ENCODE measurements around the gene ZNF134.

ZNF134 gene

DNA sequence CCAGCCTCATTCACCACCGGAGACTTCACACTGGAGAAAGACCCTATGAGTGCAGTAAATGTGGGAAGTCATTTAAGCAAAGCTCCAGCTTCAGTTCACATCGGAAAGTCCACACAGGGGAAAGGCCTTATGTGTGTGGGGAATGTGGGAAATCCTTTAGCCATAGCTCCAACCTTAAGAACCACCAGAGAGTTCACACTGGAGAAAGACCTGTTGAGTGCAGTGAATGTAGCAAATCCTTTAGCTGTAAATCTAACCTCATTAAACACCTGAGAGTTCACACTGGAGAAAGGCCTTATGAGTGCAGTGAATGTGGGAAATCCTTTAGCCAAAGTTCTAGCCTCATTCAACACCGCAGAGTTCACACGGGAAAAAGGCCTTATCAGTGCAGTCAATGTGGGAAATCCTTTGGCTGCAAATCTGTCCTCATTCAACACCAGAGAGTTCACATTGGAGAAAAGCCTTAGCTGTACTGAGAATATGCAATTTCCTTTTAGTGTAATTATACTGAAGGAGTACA, 27.7 kb downstream of the ZNF134 start:
- no peak for DNase-seq (ENCODE audit: low read depth)

DNA sequence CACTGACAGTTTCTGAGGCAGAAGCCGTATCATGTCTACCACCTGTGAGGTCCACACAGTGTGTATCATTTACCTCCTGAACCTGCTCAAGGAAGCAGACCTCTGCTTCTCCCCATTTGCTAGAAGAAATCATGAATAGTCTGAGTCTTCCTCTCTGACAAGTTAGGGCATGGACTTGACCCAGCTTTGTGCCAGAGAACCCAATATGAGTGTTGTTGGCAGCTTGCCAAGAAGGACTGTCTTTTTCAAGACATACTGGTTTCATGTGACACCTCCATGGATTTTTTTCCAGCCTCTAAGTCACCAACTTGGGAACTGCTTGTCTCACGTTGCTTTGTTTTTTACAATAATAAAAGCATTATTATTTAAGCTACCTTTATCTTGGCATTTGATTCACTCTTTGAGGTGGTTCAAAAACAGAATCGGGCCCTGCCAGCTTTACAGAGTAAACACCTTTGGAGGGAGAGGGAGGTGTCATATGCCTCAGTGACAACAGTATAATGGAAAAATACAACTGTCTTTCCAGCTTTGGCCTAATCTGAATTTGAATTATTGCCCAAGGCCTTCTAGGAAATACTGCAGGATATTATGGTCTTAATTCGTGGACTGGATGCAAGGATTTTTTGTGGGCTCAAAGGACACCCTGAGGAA, 28.5 kb downstream of the ZNF134 start:
- DNase-seq (ENCODE audit: low read depth), result no peak

DNA sequence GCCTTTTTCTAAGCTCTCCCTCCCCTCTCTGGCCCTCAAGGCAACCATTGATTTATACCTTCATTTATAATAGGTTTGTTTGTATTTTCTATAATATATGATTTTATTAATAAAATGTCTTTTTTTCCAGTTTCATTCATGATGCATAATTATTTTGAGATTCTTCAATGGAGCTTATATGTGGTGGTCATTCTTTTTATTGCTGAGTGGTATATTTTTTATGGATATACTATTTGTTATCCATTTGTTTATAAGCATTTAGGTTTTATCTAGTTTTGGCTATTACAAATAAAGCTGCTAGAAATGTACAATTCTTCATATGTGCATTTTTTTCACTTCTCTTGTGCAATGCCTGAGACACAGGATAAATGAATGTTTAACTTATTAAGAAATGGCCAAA, 29.7 kb downstream of the ZNF134 start:
- no peak for DNase-seq (ENCODE audit: low read depth)

DNA sequence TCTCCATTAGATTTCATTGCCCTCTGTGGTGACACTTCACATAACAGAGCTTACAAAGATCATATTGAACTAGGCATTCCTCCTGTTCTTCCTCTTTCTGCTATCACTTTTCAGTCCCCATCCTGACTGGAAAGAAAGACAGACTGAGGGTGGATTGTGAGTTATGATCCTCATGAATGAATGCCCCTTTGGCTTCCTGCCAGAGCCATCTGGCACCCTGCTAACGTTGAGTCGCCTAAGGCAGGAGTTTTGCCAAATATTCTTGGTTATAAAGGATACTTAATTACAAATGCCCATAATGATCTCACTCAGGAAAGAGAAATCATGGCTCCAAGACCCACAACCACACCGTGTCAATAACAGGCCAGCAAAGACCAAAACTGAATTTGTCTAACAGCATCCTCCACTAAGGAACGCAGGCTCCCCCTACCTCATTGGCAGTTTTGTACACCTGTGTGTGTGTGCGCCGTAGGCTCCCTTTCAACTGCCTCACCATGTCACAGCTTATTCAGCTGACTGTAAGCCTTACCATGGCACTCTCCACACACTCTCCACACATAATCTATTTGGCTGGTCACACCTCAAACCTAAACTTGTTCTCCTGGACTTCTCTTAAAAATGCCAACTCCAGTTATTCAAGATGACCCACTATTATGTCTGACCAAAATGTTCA, 34.4 kb downstream of the ZNF134 start:
- DNase-seq (ENCODE audit: low read depth), result no peak

DNA sequence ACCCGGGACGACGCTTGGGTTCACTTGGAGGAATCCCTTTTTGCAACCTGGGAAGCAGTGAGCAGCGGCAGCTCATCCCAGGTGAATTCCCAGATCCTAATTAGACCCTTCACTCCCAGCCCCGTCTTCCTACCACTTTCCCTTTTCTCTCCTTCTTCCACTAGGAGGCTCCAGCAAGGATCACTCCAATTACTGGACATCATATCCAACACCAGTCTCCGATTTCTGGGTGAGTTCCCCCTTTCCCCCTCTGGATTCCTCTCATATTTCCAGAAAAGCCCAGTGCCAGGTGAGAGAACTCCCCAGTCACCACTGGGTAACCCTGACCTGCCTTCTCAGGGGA, 37.6 kb downstream of the ZNF134 start:
- DNase-seq (ENCODE audit: low read depth), result no peak

DNA sequence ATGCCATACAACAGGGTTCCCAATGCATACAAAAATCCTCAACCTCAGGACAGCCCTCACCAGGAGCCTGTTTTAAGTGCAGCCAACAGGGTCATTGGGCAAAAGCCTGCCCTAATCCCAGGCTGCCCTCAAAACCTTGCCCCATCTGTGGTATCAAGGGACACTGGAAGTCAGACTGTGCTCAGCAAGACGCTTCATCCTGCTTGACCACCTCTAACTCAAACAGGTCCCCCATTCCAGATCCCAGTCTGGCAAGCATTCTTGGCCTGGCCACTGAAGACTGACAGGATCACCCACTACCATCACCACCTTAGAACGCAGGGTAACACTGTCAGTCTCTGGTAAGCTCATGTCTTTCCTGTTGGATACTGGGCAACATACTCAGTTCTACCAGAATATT, 39.6 kb downstream of the ZNF134 start:
- DNase-seq (ENCODE audit: low read depth), result no peak

DNA sequence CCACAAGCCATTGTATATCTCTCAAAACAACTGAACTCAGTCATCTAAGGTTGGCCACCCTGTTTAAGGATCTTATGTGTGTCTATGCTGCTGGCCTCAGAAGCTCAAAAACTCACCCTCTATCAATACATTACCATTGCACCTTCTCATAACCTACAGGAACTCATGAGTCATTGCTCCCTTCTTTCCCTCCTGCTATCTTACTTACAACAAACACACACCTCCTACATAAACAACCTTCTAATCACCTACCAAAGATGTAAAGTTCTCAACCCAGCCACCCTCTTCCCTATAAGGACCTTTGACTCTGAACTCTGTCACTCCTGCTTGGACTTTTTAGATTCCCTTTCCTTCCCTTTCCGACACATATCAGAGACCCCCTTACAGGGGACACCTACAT, 41.4 kb downstream of the ZNF134 start:
- DNase-seq (ENCODE audit: low read depth), result no peak

DNA sequence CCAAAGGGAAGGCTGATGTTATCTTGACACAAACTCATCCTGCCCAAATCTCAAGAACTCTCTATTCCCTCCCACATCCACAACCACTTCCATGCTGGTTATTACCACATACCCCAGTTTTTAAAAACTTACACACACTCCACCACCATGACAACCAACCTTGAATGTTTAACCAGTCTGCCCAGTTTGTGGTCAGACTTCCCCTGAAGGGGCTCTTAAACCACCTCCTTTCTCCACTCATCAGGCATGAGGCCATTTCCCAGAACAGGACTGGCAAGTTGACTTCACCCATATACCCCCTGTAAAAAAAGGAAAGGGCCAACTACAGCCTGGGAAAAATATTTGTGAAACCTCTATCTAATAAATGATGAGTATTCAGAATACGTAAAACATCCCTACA, 42.3 kb downstream of the ZNF134 start:
- DNase-seq (ENCODE audit: low read depth), result no peak

DNA sequence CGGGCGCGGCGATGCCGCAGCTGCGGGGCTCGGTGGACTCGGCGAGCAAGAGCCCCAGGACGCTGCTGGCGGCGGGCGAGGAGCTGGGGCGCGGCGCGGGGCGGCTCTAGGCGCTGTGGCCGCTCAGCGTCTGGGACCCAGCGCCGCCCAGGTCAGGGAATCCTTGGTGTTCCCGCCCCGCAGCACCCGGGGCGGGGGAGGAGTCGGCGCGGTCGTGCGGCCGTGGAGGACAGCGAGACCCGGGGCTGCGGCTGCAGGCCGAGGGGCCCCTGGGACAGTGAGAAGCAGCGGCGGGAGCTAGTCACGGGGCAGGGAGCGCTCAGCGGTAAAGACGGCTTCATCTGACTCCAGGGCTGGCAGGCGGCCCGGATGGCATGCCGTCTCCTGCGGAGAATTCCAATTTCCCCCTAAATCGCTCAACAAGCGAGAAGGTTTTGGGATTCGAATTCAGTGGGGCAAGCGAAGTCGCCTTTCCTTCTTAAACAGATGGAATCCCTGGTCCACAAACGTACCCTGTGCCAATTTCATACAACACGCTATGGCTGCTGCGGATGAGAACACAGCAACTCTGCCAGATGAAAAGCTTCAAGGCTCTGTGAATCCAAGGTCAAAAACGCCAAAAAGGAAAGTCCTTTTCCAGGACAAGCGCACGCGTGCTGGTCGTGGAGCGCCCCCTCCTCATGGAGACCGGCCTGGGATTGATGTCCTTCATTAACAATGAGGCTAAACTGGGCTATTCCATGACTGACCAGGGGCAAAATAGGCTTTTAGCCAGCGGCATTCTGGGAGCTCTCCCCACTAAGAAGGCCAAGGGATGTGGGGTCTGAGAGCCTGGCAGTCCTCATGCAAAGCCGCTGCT, 50.5 kb downstream of the ZNF134 start:
- peak; percentile 44 for DNase-seq (ENCODE audit: low read depth)

DNA sequence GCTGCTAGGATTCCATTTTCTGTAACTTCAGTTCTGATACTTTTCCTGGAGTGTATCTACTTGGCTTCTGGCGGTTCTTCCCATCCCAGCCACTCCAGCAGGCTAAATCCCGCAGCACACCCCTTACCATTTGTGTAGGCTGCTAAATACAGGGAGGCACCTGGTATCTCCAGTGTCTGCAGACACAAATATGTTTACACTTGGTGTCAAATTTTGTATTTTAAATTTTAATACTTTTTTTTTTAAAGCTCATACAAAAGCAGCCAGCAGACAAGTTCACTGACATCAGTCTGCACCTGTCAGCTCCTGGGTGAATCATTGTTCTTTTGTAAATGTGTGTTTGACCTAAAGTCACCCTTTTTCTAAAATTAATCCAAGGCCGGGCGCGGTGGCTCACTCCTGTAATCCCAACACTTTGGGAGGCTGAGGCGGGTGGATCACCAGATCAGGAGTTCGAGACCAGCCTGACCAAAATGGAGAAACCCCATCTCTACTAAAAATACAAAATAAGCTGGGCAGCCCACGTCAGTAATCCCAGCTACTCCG, 51.3 kb downstream of the ZNF134 start:
- DNase-seq (ENCODE audit: low read depth), result no peak

DNA sequence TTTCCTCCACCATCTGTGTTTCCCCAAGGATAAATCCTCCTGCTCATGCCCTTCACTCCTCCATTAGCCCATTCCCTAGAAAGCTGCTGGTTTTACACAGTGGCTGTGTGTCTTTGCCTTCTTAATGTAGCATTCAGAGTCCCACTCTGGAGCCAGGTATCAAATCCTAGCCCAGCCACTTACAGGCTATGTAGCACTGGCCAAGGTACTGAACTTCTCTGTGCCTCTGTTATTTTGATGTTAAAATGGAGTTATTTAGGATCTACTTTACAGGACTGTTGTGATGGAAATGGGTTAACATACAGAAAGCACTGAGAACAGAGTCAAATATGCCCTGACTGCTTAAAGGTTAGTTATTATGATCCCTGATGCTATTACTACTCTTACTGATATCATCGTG, 53.2 kb downstream of the ZNF134 start:
- no peak for DNase-seq (ENCODE audit: low read depth)

DNA sequence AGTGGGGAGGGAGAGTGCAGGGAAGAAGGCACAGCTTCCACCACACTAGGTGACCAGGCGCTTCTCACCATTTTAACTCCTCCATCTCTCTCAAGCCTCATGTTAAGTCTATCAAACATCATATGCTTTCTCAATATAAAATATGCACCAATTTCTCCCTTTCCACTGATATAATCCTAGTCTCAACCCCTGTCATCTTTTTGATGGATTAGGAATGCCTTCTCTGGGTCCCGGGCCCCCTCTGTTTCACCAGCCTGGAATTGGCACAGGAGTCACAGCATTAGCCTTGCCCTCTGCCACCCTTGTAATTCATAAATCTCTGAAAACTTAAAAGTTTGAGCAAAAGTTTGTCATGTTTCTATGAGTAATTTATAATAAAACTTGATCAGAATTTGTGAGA, 54.6 kb downstream of the ZNF134 start, which contains the start of gene ZSCAN4:
TSS of gene ZSCAN4 (plus strand) at position 301 of the 400 bp plus-strand sequence. CDS start 7,211 bp downstream, outside the sequence.
- DNase-seq (ENCODE audit: low read depth), result no peak

DNA sequence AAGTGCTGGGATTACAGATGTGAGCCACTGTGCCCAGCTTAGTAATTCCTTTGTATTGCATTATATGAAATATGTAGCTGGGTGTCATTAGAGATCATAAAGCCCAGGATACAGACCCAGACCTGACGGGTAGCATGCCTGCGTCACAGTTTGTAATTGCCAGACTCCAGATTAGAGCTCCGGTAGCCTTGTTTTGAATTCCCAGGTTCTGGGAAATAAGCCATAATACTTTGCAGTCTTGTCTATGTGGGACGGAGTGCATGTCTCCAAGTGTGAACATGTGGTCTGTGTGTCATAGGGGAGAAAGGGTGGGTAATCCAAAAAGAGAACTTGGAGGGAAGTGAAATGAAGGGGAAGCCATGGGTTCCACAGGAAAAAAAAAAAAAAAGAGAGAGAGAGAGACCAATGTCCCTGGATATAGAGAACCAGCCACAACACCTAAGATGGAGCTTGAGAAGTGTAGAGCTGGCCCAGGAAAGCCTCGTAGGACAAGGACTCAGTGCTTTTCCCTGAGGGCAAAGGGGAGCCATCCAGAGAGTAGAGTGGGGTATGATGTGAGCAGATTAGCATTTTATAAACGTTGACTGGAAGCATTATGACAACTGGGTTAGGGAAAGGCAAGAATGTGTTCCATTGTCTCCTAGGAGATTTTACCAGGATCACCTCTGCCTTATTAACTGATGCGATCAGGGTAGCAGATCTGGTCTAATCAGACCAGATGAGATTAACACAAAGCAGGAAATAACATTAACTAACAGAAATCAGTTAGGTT, 57.3 kb downstream of the ZNF134 start:
- no peak for DNase-seq (ENCODE audit: low read depth)

DNA sequence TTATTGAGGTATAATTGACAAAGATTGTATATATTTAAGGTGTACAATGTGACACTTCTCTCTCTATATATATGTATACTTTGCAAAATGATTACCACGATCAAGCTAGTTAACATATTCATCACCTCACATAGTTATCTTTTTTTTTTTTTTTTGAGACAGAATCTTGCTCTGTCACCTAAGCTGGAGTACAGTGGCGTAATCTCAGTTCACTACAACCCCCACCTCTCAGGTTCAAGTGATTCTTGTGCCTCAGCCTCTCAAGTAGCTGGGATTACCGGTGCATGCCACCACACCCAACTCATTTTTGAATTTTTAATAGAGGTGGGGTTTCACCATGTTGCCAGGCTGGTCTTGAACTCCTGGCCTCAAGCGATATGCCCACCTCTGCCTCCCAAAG, 58.4 kb downstream of the ZNF134 start:
- DNase-seq (ENCODE audit: low read depth), result no peak

All from amniotic epithelial cell (primary cell).